GM18508 (cell line): Measurements from ENCODE around the gene PRKRIP1.
"Not testable (repeated sequence)": the region's sequence is repeated elsewhere in the genome, so short reads cannot be mapped to it uniquely, and the experiment has no call there.

Source experiments
- ATAC-seq: cut with Tn5 transposase; IDR thresholded peaks from one replicate; pipeline ENCODE4 v1.9.1; 2021; ENCODE audit warnings: moderate number of reproducible peaks; ENCODE audit not compliant: insufficient read depth, unreplicated experiment

Gene PRKRIP1, protein sequence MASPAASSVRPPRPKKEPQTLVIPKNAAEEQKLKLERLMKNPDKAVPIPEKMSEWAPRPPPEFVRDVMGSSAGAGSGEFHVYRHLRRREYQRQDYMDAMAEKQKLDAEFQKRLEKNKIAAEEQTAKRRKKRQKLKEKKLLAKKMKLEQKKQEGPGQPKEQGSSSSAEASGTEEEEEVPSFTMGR

DNA sequence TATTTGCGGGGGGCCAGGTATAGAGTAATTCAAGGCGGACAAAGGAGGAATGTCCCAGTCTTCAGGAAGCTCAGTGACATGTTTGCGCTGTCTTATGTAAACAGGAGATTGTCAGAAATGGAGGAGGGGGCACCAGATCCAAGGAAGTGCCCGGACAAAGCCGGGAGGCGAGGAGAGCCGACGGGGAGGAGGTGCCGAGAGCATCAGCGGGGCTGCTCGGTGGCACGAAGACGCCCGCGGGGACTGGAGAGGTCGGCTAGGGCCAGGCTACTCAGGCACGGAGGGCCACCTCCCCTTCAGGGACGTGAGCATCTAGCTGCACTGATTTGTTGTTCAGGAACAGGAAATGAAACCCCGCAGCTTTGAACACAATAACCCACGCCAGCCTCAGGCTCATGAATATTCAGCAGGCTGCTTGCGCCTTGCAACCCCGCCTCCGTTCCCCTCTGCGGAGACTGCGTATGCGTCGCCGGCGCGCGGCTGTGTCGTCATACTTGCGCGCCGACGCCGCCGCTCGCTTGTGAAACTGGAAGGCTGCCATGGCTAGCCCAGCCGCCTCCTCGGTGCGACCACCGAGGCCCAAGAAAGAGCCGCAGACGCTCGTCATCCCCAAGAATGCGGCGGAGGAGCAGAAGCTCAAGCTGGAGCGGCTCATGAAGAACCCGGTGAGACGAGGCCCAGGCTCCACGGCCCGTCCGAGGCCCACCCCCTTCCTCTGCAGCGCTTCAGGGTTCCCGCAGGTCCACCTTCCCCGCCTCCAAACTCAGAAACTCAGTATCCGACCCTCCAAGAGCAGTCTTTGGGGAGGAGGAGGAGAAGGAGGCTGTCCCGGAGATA, at the start of gene PRKRIP1:
TSS of gene PRKRIP1 (plus strand) at position 491 of the 837 bp plus-strand sequence. CDS start at position 540, 49 bp downstream.
- ATAC-seq, result peak; percentile 92

DNA sequence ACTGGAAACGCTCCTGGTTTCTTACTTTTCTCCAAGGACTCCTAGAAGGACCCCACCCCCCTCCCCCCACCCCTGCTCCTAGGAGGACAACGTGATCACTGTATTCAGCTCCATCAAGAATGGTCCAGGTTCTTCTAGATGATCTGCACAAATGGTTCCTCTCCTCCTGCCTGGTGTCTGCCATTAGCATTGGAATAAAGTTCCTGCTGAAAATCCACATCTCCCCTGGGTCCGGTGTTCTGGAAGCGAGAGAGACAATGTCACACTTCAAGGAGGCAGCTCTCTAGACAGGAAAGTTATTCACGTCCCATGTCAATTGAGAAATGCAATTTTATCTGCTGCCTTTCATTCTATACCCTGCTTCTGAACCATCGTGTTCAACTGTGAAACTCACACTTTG, 49.2 kb upstream of the PRKRIP1 start:
- ATAC-seq, result not testable (repeated sequence)

DNA sequence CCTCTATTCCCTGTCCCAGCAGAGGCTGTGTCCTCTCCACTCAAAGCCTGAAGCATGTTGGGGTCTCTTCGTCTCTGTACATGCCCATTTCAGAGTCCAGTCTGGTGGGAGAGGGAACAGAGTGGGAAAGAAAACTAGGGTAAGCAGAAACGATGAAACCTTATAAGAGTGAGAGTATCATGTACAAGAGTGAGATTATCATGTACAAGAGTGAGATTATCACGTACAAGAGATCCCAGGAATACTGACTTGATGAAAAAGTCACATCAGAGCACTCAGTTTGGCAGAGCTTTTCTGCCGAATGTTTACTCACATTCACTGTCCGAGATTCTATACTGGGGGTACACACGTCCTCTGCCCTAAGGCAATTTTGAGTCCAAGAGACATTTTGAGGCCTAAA, 39.8 kb upstream of the PRKRIP1 start, which contains the start of gene SPDYE6:
TSS of gene SPDYE6 (minus strand) at position 101 of the 400 bp plus-strand sequence. CDS start 421 bp downstream, outside the sequence.
- ATAC-seq, result not testable (repeated sequence)

DNA sequence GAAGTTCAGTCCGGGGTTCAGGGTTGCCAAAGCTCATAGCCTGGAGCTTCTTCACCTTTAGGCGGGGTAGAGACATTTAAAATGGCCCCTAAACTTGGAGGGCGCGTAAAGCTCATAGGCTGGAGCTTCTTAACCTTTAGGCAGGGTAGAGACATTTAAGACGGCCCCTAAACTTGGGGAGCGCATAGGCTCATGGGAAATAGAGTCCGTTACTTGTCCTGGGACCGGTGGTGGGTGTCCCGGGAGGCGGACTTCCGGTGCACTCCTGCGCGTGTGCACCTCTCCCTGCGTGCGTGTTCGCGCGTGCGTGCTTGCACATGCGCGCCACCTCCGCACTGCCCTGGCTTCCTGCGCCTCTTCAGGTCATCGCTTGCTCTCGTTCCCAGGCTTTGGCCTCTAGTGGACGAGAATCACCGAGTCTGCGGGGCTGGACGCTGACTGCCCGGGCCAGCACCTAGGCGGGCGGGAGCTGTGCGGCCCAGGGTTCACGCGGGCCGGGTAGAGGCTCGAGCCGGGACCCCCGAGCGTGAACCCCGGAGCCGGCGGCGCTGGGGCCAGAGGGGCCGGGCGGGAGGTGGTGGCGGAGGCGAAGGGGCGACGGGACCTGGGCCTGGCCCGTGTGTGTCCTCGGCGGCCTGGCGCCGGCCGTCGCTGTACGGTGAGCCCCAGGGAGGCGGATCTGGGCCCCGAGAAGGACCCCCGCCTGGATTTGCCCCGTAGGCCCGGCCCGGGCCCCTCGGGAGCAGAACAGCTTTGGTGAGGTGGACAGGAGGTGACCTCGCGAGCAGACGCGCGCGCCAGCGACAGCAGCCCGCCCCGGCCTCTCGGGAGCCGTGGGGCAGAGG, 32.4 kb upstream of the PRKRIP1 start:
- ATAC-seq, result peak; percentile 96

DNA sequence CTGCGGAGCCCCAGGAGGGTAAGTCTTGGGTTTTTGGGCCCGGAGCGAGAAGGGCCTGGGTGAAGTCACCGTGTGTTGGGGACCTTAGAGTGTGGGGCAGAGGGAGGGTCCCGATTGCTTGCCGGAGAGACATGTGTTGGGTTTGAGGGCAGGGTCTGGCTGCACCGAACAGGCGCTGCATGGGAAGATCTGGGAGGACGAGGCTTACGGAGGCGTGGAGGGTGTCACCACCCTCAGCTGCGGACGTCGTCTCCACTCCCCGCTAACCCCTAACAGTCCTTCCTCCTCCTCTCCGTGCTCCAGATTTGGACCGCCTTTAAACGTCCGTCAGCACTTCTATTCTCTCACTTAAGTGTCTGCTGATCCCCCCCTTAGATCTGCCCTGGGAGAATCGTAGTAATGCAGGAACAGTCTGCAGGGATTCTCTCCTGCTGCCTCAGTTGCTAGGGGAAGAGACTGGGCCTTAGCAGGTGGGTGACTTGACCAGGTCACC, 31.7 kb upstream of the PRKRIP1 start:
- not testable (repeated sequence) for ATAC-seq

DNA sequence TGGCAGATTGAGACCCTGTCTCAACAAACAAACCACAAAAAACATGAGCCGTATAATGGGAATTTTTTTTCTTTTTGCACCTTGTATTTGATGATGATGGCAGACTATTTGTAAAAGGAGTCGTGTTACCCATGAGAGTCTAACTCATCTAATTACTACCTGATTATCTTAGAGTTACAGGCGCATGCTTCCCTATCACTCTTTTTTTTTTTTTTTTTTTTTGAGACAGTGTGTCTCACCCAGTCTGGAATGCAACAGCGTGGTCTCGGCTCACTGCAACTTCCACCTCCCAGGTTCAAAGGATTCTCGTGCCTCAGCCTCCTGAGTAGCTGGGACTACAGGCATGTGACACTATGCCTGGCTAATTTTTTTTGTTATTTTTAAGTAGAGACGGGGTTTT, 30.8 kb upstream of the PRKRIP1 start:
- ATAC-seq, result not testable (repeated sequence)

DNA sequence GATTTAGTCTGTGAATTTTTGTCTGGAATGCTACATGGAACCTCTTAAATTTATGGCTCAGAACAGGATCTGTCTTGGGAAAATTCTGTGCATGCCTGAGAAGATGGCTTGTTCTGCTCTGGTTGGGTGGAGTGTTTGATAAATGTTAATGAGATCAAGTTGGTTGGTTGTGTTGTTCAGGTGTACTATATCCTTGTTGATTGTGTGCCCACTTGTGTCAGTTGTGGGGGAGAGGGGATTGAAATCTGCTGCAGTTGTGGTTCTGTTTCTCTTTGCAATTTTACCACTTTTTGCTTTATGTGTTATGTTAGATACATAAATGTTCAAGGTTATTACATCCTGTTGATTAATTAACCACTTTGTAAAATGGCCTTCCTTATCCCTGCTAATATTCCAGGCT, 26.1 kb upstream of the PRKRIP1 start:
- not testable (repeated sequence) for ATAC-seq

DNA sequence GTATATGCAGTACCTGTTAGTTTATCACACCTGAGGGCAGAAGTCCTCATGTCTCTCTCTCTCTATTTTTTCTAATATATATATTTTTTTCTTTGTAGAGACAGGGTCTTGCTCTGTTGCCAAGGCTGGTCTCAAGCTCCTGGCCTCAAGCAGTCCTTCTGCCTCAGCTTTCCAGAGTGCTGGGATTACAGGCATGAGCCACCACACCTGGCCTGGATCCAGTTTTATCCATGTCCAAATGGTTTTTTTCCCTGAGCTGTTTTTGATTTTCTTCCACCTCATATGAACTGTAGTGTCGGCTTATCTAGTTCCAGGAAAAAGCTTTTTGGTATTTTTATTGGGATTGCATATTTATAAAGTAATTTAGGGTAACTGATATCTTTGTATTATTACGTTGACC, 23.4 kb upstream of the PRKRIP1 start:
- ATAC-seq, result not testable (repeated sequence)

DNA sequence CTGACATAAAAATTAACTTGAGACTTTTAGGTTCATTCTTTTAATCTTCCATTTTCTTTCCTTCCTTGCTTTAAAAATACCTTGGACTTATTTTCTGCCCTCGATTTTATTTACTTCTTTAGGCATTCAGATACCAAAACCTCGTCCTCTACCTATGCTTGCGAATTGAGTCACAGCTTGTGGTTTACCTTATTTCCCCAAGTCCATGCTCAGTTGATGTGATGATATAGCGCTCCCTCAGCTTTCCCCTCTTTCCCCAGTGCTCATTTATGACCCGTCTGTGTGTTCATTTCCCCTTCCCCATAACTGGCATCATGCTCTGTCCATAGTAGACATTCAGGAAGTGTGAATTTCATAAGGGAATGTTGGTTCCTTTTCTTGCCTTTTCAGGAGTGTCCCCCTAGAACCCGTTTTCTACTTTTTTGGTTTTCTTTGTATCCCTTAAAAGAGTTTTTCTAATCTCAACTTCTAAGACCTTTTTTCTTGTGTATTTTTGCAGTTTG, 19.1 kb upstream of the PRKRIP1 start:
- ATAC-seq, result no peak

DNA sequence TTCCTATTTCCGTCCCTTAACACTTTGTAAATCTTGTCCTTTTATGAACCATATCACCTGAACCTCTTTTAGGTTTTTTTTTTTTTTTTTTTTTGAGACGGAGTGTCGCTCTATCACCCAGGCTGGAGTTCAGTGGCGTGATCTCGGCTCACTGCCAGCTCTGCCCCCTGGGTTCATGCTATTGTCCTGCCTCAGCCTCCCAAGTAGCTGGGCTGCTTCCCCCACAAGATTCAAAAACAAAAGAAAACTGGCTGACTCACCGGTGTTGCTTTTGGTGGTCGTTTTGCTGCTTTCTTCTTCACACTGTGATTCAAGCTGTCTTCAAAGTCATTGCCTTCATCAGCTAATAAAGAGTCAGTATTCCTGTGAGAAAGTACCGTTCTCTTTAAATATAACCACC, 15.3 kb upstream of the PRKRIP1 start:
- ATAC-seq, result not testable (repeated sequence)

DNA sequence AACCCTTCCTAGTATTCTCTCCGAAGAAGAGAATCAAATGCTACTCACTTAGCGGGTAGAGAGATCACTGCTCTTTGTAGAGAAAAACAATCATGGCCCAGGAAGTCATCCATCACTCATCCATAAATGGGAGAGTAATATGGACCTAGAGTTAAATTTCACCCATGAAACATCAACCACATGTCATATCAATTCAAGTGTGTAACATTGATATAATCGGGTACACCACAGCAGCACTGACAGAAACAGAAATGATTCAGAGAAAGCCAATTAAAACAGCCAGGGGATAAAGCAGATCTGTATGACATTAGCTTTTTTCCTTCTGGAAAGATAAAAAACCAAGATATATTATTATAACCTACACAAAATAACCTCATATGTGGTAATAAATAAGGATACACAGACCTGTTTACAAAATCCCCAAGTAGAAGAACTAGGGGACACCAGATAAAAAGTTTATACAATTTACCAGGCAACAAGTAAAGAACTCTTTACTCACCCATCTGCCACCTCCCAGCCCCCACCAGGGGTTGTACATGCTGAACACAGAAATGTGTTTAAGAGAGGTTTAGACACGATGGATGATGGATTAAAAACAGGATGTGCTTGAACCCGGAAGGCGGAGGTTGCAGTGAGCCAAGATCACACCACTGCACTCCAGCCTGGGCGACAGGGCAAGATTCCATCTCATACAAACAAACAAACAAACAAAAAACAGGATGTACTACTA, 14.3 kb upstream of the PRKRIP1 start:
- ATAC-seq, result not testable (repeated sequence)

DNA sequence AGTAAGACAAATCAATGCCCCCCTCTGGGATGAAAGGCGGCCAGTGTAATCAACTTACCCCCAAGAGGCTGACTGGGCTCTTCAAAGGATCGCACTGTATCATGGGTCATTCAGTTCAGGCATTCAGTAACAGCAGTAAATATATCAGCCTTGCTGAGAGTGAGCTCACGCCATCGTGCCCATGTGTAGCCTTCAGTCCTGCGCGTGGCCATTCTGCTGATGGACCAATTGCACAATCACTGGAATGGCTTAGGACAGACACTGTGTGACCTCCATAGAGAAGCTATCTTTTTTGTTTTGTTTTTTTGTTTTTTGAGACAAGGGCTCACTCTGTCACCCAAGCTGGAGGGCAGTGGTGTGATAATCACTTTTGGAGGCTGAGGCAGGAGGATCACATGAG, 9.1 kb upstream of the PRKRIP1 start:
- ATAC-seq, result no peak

DNA sequence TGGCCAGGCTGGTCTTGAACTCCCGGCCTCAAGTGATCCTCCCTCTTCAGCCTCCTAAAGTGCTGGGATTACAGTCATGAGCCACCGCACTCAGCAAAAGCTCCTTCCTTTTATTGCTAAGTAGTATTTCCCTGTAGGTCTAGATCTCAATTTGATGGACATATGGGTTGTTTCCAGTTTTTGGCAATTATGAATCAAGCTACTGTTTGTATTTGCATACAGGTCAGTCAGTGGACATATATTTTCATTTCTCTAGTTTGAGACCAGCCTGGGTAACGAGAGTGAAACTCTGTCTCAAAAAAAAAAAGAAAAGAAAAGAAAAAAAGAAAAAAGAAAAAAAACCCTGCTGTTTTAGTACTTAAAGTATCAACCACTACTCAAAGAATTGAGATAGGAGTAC, 6.4 kb upstream of the PRKRIP1 start:
- no peak for ATAC-seq

DNA sequence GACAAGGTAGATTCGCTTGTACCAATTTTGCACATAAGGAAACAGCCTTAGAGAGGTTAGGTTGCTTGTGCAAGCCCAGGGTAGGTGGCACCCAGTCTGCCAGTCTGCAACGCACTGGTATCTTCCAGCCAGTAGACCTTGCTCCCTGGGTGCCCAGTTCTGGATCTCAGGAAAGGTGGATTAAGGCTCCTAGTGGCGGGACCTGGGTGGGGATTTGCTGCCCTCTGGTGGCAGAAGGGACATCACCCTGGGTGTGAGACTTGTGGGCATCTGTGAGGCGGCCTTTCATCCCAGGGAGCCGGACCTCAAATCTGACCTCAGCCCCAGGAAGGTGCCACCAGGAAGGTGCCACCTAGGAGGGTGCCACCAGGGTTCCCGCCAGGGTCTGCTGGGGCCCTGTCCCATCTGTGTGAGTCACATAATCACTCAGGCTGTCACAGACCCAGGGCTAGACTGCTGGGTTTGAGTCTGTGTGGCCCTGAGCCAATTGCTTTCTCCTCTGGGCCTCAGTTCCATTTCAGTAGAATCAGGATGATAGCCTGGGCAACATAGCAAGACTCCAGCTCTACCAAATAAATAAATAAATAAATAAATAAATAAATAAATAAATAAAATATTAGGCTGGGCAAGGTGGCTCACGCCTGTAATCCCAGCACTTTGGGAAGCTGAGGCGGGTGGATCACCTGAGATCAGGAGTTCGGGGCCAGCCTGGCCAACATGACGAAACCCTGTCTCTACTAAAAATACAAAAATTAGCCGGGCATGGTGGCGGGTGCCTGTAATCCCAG, 5.3 kb upstream of the PRKRIP1 start:
- ATAC-seq, result no peak

DNA sequence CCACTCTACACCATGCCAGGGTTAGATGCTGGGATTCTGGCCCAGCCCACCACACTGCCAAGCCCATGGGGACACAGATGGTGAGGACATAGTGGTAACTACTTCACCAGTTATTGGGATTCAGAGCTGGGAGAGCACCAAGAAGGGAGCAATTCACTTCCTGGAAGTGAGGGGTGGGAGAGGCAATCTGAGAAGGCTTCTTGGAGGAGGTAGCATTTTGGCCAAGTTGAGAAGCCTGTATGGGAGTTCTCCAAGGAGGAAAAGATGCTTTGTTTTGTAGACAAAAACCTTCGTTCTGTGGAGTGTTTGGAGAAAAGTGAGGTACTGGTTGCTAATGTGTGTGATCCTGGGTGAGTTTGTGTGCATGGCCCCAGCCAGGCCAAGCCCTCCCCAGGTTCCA, 3.8 kb upstream of the PRKRIP1 start:
- ATAC-seq, result no peak

DNA sequence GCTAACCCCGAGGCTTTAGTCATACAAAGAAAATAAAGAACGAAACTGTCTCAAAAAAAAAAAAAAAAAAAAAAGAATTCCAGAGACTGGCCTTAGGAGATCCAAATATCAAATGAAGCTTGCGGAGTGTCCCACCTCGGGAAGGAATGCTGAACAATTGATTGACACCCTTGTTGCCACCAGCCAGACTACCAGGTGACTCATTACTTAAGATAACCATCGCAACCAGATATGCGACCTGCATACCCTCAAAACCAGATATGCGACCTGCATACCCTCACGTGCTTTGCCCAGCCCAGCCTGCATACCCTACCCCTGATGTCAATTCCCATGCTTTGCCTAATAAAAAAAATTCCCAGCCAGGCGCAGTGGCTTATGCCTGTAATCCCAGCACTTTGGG, 2.7 kb upstream of the PRKRIP1 start:
- no peak for ATAC-seq

DNA sequence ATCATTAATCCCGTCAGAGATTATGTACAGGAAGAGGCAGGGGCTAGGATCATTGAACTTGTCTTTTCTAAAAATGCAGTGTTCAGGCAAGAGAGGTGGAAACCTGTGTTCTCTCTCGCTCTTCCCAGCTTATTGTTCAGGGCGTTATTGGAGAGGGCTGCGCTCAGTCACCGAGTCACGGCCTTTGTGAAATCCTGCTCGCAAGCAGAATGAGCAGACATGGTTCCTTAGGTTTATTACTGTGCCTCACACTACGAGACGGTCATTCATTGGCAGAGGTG, 631 bp upstream of the PRKRIP1 start:
- ATAC-seq, result no peak

DNA sequence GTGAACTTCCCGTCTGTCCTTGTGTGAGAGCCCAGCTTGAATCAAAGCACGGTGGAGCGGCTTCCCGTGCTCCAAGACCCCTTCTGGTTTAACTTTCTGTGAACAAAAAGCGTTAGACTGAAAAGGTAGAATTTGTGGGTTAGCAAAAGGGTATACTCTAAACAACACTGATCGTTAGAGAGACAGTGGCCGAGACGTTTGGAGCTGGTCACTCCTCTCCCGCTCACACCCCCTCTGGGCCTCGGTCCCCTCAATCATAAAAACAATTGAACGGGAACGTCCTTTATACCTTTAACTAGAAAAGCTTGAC, 502 bp downstream of the PRKRIP1 start:
- ATAC-seq, result no peak

DNA sequence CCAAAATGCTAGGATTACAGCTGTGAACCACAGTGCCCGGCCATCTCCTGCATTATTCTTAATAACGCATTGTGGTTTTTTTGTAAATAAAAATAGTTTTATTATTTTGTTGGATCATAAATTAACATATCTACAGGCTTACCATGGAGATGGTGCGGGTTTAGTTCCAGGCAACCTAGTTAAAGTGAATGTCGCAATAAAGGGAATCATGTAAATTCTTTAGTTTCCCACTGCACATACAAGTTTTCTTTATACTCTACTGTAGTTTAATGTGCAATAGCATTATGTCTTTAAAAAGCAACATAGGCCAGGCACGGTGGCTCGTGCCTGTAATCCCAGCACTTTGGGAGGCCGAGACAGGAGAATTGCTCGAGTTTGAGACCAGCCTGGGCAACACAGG, 2.4 kb downstream of the PRKRIP1 start:
- no peak for ATAC-seq
